ENCODE measurements around the gene HRC. TPM values are rescaled to one million over a fixed set of nuclear protein-coding genes. Genes with fewer than 3 reads are reported as not detected.

The HRC gene
- polyA plus RNA-seq, 3 donors = not detected

DNA sequence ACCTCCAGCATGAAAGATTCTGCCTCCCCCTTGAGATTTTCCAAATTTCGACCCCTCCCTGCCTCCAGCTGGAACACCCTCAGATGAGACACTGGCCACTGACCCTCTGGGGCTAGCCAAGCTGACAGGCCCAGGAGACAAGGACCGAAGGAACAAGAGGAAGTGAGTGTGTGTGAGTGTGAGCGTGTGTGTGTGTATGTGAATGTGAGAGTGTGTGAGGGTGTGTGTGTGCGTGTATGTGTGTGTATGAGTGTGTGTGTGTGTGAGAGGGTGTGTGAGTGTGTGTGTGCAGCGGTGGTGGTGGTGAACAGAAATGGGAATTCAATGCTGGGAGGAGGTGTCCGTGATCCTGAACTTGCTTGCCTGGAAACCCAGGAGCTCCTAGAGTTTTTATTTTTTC, 13.8 kb downstream of the HRC start:
- Histone ChIP-seq H3K9me3 (replicated peaks in 1 of 2; ENCODE audit: control insufficient read depth in 1 of 2, insufficient read depth in 1 of 2, low read length in 2 of 2) (no peaks in the 10 kb centered on the region), H2AFZ (ENCODE audit: insufficient read depth, low read depth, low read length, poor library complexity, severe bottlenecking) (no peak overlapping the region), H3K9ac (ENCODE audit: insufficient read depth, low read length, poor library complexity, severe bottlenecking) (no peak overlapping the region), H3K27me3 (ENCODE audit: control insufficient read depth in 2 of 2, insufficient read depth in 2 of 2, low read length in 2 of 2) (peaks cover 0 to 7% of the 10 kb centered on the region in 2 donors), H3K27ac (ENCODE audit: low read depth in 1 of 2, low read length in 2 of 2) (no peak overlapping the region), H3K36me3 (replicated peaks in 1 of 2; ENCODE audit: control insufficient read depth in 1 of 2, insufficient read depth in 2 of 2, low read length in 2 of 2) (no peaks in the 10 kb centered on the region), H4K20me1 (ENCODE audit: insufficient read depth, low read length) (no peaks in the 10 kb centered on the region), H3K79me2 (ENCODE audit: insufficient read depth, low read length) (no peaks in the 10 kb centered on the region), H3K4me1 (ENCODE audit: control insufficient read depth in 1 of 2, insufficient read depth in 2 of 2, low read length in 2 of 2) (peaks cover 13 to 22% of the 10 kb centered on the region in 2 donors), H3K4me2 (replicated peaks; ENCODE audit: extremely low read depth, low read length, poor library complexity, severe bottlenecking) (no peak overlapping the region), H3K4me3 (replicated peaks in 1 of 3; ENCODE audit: low read depth in 2 of 3, low read length in 3 of 3) (no peak overlapping the region)
- WGBS (ENCODE audit: insufficient coverage) = 80% methylated on average over 3 of the region's 6 CpGs
- TF ChIP-seq, protein P1, sequence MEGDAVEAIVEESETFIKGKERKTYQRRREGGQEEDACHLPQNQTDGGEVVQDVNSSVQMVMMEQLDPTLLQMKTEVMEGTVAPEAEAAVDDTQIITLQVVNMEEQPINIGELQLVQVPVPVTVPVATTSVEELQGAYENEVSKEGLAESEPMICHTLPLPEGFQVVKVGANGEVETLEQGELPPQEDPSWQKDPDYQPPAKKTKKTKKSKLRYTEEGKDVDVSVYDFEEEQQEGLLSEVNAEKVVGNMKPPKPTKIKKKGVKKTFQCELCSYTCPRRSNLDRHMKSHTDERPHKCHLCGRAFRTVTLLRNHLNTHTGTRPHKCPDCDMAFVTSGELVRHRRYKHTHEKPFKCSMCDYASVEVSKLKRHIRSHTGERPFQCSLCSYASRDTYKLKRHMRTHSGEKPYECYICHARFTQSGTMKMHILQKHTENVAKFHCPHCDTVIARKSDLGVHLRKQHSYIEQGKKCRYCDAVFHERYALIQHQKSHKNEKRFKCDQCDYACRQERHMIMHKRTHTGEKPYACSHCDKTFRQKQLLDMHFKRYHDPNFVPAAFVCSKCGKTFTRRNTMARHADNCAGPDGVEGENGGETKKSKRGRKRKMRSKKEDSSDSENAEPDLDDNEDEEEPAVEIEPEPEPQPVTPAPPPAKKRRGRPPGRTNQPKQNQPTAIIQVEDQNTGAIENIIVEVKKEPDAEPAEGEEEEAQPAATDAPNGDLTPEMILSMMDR (IDR thresholded peaks at IDR 0.05) = no peak
- intact Hi-C loops (cut with micrococcal nuclease) = no loop called here
- no peaks in the 10 kb centered on the region for H3K36me3 Mint-ChIP-seq
- H3K9me3 Mint-ChIP-seq = peaks cover 0 to 3% (median 2%) of the 10 kb centered on the region in 7 donors
- peak overlapping the region in 1 of 7 donors; percentile 0 for H3K27ac Mint-ChIP-seq
- H3K4me3 Mint-ChIP-seq = peak overlapping the region in 1 of 2 donors; percentile 22
- no peak for DNase-seq
- peaks cover 24% of the 10 kb centered on the region for H3K4me1 Mint-ChIP-seq
- peaks cover 19 to 26% (median 25%) of the 10 kb centered on the region in 3 donors for H3K27me3 Mint-ChIP-seq (ENCODE audit: low read depth in 3 of 3)

DNA sequence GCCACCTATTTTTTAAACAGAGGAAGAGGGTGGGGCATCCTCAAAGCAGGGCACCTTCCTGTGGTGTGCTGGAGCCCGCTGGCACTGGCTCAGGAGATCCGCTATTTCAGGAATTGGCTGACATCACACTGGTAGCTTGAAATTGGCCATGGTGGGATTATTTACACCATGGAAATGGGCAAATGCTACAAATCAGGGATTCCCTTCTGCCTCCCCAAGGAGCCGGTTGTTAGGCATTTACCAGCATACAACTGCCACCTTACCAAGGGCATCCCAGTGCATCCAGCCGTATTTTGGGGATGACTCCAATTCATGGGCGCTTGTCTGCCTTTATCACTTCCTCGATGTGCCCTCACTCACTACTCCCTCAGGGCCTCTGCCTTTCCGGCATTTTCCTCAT, 14.2 kb downstream of the HRC start:
- Histone ChIP-seq H3K36me3 (replicated peaks in 1 of 2; ENCODE audit: control insufficient read depth in 1 of 2, insufficient read depth in 2 of 2, low read length in 2 of 2) (no peaks in the 10 kb centered on the region), H3K27ac (ENCODE audit: low read depth in 1 of 2, low read length in 2 of 2) (no peak overlapping the region), H3K9me3 (replicated peaks in 1 of 2; ENCODE audit: control insufficient read depth in 1 of 2, insufficient read depth in 1 of 2, low read length in 2 of 2) (peaks cover 0 to 3% of the 10 kb centered on the region in 2 donors), H3K79me2 (ENCODE audit: insufficient read depth, low read length) (no peaks in the 10 kb centered on the region), H3K27me3 (ENCODE audit: control insufficient read depth in 2 of 2, insufficient read depth in 2 of 2, low read length in 2 of 2) (peaks cover 0 to 7% of the 10 kb centered on the region in 2 donors), H4K20me1 (ENCODE audit: insufficient read depth, low read length) (no peaks in the 10 kb centered on the region), H3K4me3 (replicated peaks in 1 of 3; ENCODE audit: low read depth in 2 of 3, low read length in 3 of 3) (no peak overlapping the region), H3K4me1 (ENCODE audit: control insufficient read depth in 1 of 2, insufficient read depth in 2 of 2, low read length in 2 of 2) (peaks cover 15 to 24% of the 10 kb centered on the region in 2 donors), H2AFZ (ENCODE audit: insufficient read depth, low read depth, low read length, poor library complexity, severe bottlenecking) (no peak overlapping the region), H3K9ac (ENCODE audit: insufficient read depth, low read length, poor library complexity, severe bottlenecking) (no peak overlapping the region), H3K4me2 (replicated peaks; ENCODE audit: extremely low read depth, low read length, poor library complexity, severe bottlenecking) (no peak overlapping the region)
- no peaks in the 10 kb centered on the region for H3K36me3 Mint-ChIP-seq
- peaks cover 16 to 25% (median 21%) of the 10 kb centered on the region in 3 donors for H3K27me3 Mint-ChIP-seq (ENCODE audit: low read depth in 3 of 3)
- TF ChIP-seq, protein P1 (IDR thresholded peaks at IDR 0.05) = no peak
- H3K4me3 Mint-ChIP-seq = peak overlapping the region in 1 of 2 donors; percentile 22
- H3K4me1 Mint-ChIP-seq = peaks cover 24% of the 10 kb centered on the region
- peak overlapping the region in 1 of 7 donors; percentile 0 for H3K27ac Mint-ChIP-seq
- H3K9me3 Mint-ChIP-seq = peaks cover 2 to 5% (median 3%) of the 10 kb centered on the region in 7 donors
- DNase-seq = no peak
- 76% methylated on average over 5 of the region's 7 CpGs for WGBS (ENCODE audit: insufficient coverage)
- intact Hi-C loops (cut with micrococcal nuclease) = no loop called here

Data from CD14-positive monocyte (primary cell).